HG03135 (cell line): Measurements from ENCODE around the gene PC.

ENCODE experiments used
- ATAC-seq: cut with Tn5 transposase; IDR thresholded peaks from one replicate; pipeline ENCODE4 v1.9.1; 2021; ENCODE audit warnings: mild to moderate bottlenecking, moderate library complexity; ENCODE audit not compliant: unreplicated experiment

PC gene

DNA sequence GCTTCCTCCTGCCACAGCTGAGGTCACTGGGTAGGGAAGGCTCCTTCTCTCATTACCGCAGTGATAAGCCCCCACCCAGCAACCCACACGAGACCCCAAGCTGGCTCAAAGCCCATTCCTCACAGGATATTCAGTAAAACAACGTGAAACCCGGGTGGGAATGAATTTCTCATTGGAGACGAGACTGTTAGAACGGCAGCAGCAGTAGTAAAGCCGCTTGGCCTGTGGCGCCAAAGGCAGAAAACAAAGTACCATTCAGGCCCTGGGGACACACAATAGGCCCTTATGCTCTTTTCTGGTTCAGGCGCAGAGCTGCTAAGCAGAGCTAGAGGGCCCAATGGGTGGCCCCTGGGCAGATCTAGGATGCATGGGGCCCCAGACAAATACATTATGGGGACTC lies 45.3 kb downstream of the PC start:
- no peak for ATAC-seq

GRCh38 chr11:66912361-66912760 lies 45.8 kb downstream of the PC start:
- ATAC-seq = no peak

GRCh38 chr11:66910669-66911068 lies 47.5 kb downstream of the PC start:
- no peak for ATAC-seq

GRCh38 chr11:66910016-66910415 lies 48.2 kb downstream of the PC start:
- ATAC-seq = no peak

DNA sequence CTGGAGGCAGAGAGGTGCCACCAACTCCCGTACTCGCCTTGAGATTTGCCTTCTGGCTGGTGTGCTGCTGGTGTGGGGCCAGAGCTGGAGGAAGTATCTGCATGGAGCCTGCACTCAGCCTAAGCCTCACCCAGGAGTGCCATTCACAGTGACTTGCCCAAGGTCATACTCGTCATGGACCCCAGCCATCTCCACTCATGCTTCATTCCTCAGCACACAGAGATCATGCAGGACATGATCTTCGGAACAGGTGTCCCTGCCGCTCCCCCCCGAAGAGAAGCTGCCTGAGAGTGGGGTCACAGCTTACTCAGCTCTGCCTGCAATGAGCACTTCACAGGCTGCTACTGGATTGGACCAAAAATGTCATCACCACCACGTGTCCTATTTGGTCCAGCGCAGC lies 49.0 kb downstream of the PC start:
- no peak for ATAC-seq

GRCh38 chr11:66907751-66908630 lies 50.2 kb downstream of the PC start:
- no peak for ATAC-seq

DNA sequence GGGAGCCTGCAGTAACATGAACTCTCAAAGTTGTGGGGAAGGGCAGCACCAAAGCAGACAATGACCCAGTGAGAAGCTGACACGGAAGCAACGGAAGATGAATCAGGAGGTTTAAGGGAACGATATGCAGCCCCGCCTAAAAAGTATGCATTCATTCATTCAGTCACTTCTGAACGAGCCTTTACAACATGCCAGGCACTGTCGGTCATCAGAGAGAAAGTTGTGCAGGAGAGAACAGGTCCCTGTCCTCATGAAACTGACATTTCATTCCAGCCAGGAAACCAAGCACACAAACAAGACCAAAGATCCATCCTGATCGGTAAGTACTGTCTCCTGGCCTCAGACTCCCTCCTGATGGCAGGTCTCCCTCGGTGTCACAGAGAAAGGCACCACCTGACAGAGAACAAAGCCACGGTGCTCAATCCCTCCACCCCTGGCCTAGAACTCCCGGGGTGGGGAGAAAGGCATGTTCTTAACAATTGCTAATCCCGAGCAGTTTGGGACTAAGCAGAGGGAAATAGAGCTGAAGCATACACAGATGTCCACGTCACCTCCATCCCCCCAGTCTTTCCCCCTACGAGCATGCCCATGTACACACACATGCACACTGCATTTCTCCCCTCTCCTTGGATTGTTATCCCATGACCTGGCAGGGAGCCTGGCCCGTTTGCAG lies 52.0 kb downstream of the PC start:
- no peak for ATAC-seq

- ATAC-seq = no peak
These were observed 52.6 kb downstream of the PC start for GRCh38 chr11:66905631-66906030.

DNA sequence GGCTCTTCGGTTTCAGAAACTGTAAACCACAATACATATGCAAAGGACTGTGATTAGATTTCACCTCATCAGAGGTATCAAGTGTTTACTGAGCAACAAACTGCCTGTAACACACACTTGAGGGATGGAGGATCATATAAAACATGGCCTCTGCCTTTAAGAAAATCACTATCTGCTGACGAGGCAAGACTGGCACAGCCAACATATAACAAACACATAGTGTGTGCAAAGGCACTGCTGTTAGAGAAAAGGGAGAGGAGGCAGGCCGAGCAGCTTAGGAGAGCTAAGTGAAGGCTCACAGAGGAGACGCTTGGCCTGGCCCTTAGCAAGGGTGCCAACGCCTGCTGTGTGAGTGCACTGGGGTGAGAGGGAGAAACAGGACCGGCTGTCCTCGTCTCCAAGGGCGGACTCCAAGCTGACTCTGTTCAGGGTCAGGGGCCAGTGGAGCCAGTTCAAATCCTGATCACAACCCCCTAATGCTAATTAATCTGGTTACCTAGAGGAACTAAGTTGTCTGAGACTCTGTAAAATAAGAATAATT lies 53.1 kb downstream of the PC start:
- no peak for ATAC-seq

GRCh38 chr11:66904561-66904960 lies 53.6 kb downstream of the PC start:
- no peak for ATAC-seq

DNA sequence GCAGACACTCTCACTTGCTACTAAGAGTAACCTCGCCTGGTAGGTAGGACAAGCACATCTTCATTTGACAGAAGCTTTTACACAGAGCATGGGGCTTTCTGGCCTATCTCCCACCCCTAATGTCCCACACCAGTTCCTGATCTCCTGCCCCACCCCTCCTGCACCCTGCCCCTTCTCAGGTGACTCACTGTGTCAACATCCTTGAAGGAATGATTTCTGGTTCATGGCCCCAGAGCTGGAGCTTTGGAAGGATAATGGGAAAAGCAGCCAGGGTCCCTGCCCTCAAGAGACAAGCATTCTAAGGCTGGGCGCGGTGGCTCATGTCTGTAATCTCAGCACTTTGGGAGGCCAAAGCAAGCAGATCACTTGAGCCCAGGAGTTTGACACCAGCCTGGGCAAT lies 54.1 kb downstream of the PC start:
- no peak for ATAC-seq

- ATAC-seq = no peak
These were observed 55.6 kb downstream of the PC start for GRCh38 chr11:66902486-66903177.

DNA sequence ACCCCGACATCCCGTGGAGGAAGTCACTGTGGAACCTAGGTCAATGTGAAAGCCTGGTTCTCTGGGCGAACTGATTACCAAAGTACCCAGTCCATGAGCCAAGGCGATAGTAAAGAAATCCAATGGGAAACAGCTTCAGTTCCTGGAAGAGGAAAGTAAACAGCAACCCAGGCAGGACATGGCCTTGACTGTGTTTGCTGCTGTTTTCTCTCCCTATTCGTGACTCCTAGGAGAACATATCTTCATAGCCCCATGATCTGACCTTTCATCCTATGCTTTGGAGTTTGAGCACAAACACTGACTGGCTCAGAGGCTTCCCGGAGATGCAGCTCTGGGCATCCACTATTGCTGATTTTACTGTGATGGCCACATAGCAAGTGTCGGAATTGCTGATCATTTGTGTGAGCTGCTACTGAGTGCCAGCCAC lies 56.2 kb downstream of the PC start:
- ATAC-seq = no peak

- no peak for ATAC-seq
These were observed 64.0 kb downstream of the PC start for GRCh38 chr11:66894141-66894540.

DNA sequence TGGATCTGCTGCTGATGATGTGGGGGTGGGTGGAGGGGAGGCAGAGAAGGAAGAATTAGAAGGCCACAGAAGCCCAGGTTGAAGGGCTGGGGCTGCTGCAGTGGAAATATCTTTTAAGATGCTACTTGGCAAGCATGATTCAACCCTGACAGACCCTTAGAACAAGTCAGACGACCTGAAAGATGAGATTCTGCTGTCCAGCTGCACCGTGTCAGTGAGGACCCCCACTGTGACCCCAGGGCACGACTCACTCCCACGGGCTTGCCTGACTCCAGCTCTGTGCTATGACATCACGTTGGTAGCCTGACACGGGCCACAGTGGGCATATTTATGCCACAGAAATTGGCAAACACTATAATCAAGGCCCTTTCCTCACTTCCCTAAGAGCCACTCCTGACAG lies 65.3 kb downstream of the PC start:
- ATAC-seq = no peak

- peak; percentile 78 for ATAC-seq
These were observed 66.1 kb downstream of the PC start for GRCh38 chr11:66891851-66892660.

GRCh38 chr11:66889960-66890359 lies 68.2 kb downstream of the PC start:
- ATAC-seq = no peak

DNA sequence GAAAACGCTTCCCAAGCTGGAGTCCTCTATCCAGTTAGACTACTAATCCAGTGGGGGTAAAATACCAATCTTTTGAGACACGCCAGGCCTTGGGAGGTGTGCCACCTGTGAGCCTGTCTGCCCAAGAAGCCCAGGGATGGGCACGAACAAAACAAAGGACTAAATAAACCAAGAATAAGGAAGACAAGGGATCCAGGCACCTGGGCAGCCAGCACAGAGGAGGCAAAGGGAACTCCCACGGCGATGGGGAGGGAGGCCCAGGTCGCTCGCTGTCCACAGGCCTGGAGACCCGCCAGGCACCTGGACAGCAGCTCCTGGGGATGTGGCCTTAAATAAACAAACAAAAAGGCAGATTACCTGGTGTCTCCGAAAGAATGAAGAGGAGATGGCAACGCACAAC lies 69.9 kb downstream of the PC start:
- no peak for ATAC-seq

DNA sequence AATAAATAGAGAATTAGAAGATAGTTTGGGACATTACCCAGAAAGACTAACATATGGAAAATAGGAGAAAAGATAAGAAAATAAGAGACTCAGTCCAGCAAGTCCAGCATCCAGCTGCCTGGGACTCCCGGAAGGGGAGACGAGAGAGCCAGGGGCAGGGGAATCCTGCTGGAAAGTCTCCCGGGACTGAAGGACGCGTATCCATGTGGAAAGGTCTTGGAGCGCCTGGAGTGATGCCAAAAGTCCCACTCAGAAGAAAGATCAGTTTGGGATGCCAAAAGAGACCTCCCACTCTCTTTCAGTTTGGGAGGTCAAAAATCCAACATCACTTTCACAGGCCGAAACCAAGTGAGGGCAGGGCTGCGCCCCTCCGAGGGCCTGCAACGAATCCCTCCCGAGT lies 70.7 kb downstream of the PC start:
- ATAC-seq = no peak

GRCh38 chr11:66886671-66887221 lies 71.4 kb downstream of the PC start:
- ATAC-seq = no peak
